Left lung (tissue), 10 donors: Measurements from ENCODE around the gene PTPN21. TPM values are rescaled to one million over a fixed set of nuclear protein-coding genes. Genes with fewer than 3 reads are reported as not detected.

ENCODE experiments used
- ATAC-seq: fragments of 200-7000 bp; cut with Tn5 transposase; one replicate; pipeline ENCODE4 v1.9.1; 2020; ENCODE audit warnings: moderate library complexity
- DNase-seq, 4 donors: peaks; one replicate each; pipeline ENCODE4 v3.0.0-alpha.2; 2013 to 2020
- H3K27ac ChIP-seq, 2 donors: fragments of 200-600 bp; sonication (generic) in 1 of 2; one replicate each; pipeline versions ENCODE4 v1.5.0 to v1.8.0; 2020 to 2021
- H3K27me3 ChIP-seq, 2 donors: fragments of 200-600 bp; sonication (generic) in 1 of 2; one replicate each; pipeline versions ENCODE4 v1.5.0 to v1.8.0; 2020 to 2021
- H3K36me3 ChIP-seq, 2 donors: fragments of 200-600 bp; sonication (generic) in 1 of 2; one replicate each; pipeline versions ENCODE4 v1.5.0 to v1.8.0; 2020 to 2021
- H3K4me1 ChIP-seq, 2 donors: fragments of 200-600 bp; one replicate each; pipeline ENCODE4 v1.8.0; 2021
- H3K4me3 ChIP-seq, 2 donors: fragments of 200-600 bp; sonication (generic) in 1 of 2; one replicate each; pipeline versions ENCODE4 v1.5.0 to v1.8.0; 2020 to 2021; ENCODE audit warnings: mild to moderate bottlenecking in 1 of 2
- H3K9me3 ChIP-seq, 2 donors: fragments of 200-600 bp; sonication (generic) in 1 of 2; one replicate each; pipeline versions ENCODE4 v1.5.0 to v1.8.0; 2020 to 2021
- CTCF ChIP-seq, 2 donors: fragments of 200-600 bp; sonication (generic) in 1 of 2; IDR thresholded peaks; one replicate each; pipeline versions ENCODE4 v1.5.0 to v1.8.0; 2021; ENCODE audit warnings: antibody characterized with exemption in 2 of 2
- intact Hi-C, 2 donors: fragments of 100-400 bp; cut with DNase I; formaldehyde crosslinking; loops; one replicate each; pipeline versions ENCODE4 v1.11.2 to v1.14.2; 2022
- polyA plus RNA-seq, 6 donors: library from polyadenylated mRNA; unstranded; fragments of 120-200 nt; gene quantifications; one replicate each; pipeline ENCODE4 v1.2.1, GENCODE V29; 2013; ENCODE audit not compliant: insufficient read length in 6 of 6
- total RNA-seq, 2 donors: library from RNA; stranded (reverse); fragmentation: NEBNext Ultra II Directional; extraction: Animal tissue kit (Norgen Biotek cat#: 25700); gene quantifications; one replicate each; pipeline ENCODE4 v1.2.1, GENCODE V29; 2021
- donor health status: DM: no; HTN: yes; CAD: no.
- donor health status: DM: no; HTN: no; CAD: no.

PTPN21 gene
- total and polyA plus RNA-seq, 8 donors, result 26.8 to 35.9 (median 29.8) TPM

DNA sequence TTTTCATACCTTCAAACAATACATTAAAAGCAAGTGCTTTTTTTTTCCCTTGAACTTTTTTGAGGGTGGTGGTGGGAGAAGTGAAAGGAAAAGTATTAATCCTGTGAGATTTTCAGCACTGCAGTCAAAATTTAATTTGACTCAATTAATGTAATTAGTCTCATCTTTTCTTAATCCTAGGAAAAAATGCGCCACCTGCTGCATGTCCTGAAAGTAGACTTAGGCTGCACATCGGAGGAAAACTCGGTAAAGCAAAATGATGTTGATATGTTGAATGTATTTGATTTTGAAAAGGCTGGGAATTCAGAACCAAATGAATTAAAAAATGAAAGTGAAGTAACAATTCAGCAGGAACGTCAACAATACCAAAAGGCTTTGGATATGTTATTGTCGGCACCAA, 117.1 kb downstream of the PTPN21 start:
- no peak for TF ChIP-seq CTCF (IDR thresholded peaks at IDR 0.05)
- Histone ChIP-seq H3K27me3 (no peaks in the 10 kb centered on the region), H3K27ac (no peak overlapping the region), H3K4me1 (no peaks in the 10 kb centered on the region), H3K36me3 (peaks cover 0 to 13% of the 10 kb centered on the region in 2 donors), H3K4me3 (no peak overlapping the region), H3K9me3 (peaks cover 0 to 2% of the 10 kb centered on the region in 2 donors)
- no peak for ATAC-seq
- no peak for DNase-seq
- intact Hi-C loops, result no loop called here

DNA sequence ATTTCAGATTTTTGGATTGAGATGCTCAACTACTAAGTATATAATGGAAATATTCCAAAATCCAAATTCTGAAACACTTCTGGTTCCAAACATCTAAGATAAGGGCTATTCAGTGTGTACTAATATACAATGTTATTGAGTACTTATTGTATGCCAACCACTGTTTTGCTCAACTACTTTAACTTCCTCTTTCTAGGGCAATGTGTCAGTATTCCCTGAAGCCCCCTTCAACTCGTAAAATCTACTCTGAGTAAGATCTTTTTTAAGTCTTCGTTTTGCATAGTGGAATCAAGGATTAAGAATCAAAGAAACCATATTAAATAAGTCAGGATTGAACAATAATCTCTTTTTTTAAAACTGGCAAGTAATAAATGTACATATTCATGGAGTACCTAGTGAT, 123.8 kb downstream of the PTPN21 start:
- Histone ChIP-seq H3K4me1 (no peaks in the 10 kb centered on the region), H3K27ac (no peak overlapping the region), H3K4me3 (no peak overlapping the region), H3K36me3 (no peaks in the 10 kb centered on the region), H3K9me3 (no peaks in the 10 kb centered on the region), H3K27me3 (no peaks in the 10 kb centered on the region)
- ATAC-seq (no peak), DNase-seq (no peak)
- no peak for TF ChIP-seq CTCF (IDR thresholded peaks at IDR 0.05)
- intact Hi-C loops, result no loop called here

DNA sequence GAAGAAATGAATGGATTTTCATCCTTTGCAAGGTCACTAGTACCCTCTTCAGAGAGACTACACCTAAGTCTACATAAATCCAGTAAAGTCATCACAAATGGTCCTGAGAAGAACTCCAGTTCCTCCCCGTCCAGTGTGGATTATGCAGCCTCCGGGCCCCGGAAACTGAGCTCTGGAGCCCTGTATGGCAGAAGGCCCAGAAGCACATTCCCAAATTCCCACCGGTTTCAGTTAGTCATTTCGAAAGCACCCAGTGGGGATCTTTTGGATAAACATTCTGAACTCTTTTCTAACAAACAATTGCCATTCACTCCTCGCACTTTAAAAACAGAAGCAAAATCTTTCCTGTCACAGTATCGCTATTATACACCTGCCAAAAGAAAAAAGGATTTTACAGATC, 128.5 kb downstream of the PTPN21 start:
- Histone ChIP-seq H3K36me3 (no peaks in the 10 kb centered on the region), H3K9me3 (no peaks in the 10 kb centered on the region), H3K4me3 (no peak overlapping the region), H3K27ac (no peak overlapping the region), H3K4me1 (no peaks in the 10 kb centered on the region), H3K27me3 (no peaks in the 10 kb centered on the region)
- DNase-seq (no peak), ATAC-seq (no peak)
- no peak for TF ChIP-seq CTCF (IDR thresholded peaks at IDR 0.05)
- intact Hi-C loops, result no loop called here

DNA sequence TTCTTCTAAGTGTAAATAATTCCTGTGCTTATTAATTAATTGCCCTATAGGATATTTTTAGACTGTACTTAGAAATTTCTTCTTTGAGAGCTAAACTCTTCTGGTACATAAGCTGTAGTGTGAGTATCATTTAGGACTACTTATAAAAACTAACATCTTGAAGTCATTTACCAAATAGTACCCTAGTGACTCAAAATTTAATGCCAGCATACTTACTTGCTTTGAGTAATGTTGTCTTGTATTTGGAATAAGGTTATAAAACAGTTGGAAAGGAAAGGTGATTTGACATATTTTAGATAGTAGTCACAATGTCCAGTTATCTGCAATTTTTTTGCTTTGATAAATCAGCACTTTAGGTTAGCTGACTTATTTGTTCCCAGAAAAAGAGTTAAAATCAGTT, 130.2 kb downstream of the PTPN21 start:
- Histone ChIP-seq H3K4me3 (no peak overlapping the region), H3K36me3 (no peaks in the 10 kb centered on the region), H3K4me1 (no peaks in the 10 kb centered on the region), H3K9me3 (no peaks in the 10 kb centered on the region), H3K27me3 (no peaks in the 10 kb centered on the region), H3K27ac (no peak overlapping the region)
- ATAC-seq, result peak; percentile 25
- DNase-seq, result no peak
- intact Hi-C loops, result no loop called here
- TF ChIP-seq CTCF (IDR thresholded peaks at IDR 0.05), result no peak

- Histone ChIP-seq H3K4me1 (no peaks in the 10 kb centered on the region), H3K27ac (no peak overlapping the region), H3K36me3 (peaks cover 0 to 7% of the 10 kb centered on the region in 2 donors), H3K9me3 (peaks cover 4 to 7% of the 10 kb centered on the region in 2 donors), H3K27me3 (no peaks in the 10 kb centered on the region), H3K4me3 (no peak overlapping the region)
- TF ChIP-seq CTCF (IDR thresholded peaks at IDR 0.05), result no peak
- DNase-seq, result no peak
- ATAC-seq, result peak; percentile 79
- intact Hi-C loops, result no loop called here
These were observed 131.7 kb downstream of the PTPN21 start for GRCh38 chr14:88422919-88423650.
